NCI-H1694 treated with DMSO at 0.1 percent for 48 hours (cell line): ENCODE data around the gene CRHR2.
A peak's percentile ranks its signal among the peaks of the same experiment; 100 is the strongest.
"Not testable (repeated sequence)": the region's sequence is repeated elsewhere in the genome, so short reads cannot be mapped to it uniquely, and the experiment has no call there.

Source experiments
- DNase-seq: peaks from one replicate; lab custom pipeline; 2025; lab: John Stamatoyannopoulos, UW

CRHR2 gene

DNA sequence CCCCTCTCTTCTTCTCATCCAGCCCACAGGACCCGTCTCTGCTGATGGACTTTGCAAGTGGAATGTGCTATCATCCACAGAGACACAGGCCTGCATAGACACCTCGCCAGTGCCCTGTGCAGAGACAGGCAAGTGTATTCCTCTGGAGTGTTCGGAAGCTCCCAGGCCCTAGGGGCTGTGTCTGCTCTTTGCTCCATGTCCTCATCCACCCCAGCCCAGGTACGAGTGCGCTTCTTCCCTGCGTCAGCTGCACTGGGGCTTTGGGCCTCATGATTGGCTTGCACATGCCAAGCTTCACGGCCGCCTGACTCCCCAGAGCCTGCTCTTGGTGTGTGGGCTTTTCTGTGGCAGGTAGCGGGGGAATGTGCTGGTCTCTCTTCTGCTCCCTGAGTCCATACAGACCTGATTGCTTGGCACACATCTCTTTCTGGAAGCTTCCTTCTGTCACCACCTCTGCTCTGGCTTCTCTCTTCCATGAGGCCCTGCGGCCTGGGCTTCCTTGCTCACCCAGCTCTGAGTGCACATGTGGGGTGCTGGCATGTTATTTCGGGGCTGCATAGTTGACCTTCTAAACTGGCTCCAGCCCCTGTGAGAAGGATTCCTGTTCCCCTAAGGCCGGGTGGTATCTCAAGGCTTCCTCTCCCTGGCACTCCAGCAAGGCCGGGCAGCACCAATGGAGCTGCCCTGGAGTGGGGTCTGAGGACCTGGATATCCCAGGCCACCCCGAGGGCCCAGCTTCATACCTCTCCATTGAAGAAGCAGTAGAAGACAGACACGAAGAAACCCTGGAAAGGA is 27.8 kb downstream of the CRHR2 start:
- DNase-seq: no peak

DNA sequence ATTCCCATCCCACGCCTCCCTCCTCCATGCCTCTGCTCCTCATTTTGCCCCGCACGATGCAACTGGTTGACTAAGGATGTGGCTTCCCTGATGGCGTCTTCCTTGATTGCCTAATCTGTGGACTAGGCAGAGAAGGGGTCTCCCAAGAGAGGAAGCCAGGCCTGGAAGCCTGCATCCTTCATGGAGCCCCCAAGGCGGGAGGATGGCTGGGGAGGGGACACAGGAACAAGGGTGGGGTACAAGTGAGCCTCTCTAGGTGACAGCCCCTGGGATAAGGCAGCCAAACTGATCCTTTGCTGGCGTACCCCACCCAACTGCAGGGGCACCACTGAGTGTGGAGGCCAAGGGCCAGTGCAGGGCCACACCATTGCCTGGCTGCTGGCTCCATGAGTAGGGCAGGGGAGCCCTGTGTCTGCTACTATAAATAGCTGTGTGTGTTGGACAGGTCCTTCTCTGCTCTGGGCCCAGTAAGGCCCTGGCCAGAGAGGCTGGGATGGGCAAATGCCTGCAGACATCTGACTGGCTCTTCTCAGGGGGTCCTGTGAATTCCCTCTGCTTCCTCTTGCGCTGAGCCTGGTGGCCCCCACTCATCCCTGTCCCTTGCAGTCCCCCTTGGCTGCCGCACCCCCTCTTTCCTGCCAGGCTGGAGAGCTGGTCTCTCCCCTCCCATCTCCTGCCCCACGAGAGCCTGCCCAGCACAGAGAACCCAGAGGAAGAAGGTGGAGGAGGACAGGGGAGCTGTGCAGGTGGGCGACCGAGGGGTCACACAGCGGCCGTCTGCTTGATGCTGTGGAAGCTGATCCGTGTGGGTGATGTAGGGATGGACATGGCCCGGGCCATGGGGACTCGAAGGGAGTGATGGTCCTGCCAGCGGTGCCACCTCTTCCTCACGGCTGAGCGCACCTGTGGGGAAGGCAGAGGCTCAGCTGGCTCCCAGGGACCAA is 29.3 kb downstream of the CRHR2 start:
- DNase-seq: no peak

DNA sequence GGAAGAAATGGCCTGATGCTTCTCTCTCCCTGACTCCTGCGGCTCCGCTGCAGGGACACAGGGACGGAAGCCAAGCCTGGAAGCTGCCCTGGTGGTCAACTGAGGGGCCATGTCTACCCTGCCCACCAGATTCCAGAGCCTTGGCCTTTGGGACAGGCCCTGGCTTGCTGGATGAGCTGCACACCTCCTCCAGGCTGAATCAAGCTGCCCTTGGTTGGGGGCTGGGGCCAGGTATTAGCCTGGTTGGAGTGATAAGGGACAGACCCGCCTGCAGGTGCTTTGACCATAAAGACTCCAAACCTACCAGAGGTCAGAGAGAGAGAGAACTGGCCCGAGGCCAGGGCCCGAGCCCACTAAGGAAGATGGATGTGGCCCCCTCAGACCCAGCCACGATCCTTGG is 30.1 kb downstream of the CRHR2 start:
- DNase-seq: no peak

DNA sequence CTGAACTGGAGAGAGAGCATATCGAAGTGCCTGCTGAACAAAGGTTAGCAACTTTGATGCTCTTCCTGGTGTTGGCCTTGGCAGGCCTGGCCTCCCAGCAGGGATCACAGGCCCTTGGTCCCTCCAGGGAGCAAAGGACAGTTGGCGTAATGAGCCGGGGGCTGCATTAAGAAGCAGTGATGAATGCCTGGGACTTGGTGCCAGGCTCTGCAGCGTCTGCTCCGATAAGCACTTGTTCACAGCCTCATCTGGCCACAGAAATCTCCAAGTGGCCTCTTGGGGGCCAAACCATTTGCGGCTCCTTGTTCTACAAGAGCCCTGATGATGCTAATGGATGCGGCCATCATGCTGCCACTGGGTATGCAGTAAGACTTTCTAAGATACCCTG is 31.8 kb downstream of the CRHR2 start:
- no peak for DNase-seq

DNA sequence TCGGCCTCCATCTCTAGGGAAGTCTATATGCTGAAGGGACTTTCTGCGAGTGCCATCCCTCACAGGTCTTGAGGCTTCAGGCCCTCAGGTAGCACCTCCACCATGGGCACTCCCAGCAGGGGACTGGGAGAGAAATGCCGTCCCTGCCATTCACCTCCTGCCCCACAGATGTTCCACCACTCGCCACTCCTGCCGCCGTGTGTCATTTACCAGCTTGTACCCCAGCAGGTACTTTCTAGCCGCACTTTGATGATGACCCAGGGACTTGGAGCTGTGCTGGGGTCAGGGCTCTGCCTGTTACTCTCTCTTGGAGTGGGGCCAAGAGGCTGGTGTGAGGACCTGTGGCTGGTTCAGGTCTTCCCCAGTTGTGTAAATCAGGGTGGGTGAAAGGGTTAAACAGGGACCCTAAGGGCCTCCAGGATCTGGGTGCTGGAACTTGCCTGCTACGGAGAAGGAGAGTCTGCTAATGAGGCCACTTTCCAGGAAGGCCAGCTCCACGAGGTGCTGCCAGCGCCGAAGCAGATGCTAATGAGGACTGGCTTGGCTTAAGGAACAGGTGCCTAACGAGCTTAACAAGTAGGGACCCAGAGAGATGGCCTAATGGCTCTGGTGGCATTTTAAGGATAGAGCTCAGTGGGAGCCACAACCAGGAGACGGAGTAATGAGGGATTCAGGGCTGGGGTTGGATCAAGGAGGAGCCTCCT is 32.4 kb downstream of the CRHR2 start:
- no peak for DNase-seq

DNA sequence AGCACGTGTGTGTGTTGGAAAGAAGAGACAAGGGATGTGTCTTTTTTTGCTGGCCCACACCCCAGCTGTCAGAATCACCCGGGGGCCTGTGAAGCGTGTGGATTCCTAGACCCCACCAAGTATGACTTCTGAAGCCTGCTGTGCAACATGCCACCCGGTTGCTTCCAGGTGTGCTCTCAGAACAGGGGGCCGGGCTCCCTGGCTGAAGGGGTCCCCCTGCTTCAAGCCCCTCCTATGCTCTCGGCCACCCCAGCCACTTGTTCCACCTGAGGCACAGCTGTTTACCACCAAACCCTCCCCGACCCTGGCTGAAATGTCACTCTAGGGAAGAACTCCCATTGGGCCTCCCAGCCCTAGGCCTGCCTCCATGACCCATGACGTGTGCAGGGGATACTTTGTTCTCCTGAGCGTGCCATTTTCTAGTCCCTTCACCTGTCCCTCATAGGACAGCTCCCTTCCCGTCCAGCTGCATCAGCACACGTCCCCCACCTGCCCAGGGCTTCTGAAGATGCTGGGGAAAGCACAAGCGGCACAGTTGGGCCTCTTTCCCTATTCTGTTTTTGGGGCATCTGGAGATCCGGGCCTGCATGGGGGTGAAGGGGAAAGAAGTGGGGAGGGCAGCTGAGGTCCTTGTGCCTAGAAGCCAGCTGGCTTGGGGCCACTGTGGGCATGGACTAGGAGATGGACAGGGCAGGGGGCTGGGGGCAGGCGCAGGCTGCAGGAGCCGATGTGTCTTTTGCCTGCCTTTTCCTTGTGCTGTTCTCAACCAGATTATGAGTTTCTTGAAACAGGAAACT is 33.3 kb downstream of the CRHR2 start:
- DNase-seq: no peak

DNA sequence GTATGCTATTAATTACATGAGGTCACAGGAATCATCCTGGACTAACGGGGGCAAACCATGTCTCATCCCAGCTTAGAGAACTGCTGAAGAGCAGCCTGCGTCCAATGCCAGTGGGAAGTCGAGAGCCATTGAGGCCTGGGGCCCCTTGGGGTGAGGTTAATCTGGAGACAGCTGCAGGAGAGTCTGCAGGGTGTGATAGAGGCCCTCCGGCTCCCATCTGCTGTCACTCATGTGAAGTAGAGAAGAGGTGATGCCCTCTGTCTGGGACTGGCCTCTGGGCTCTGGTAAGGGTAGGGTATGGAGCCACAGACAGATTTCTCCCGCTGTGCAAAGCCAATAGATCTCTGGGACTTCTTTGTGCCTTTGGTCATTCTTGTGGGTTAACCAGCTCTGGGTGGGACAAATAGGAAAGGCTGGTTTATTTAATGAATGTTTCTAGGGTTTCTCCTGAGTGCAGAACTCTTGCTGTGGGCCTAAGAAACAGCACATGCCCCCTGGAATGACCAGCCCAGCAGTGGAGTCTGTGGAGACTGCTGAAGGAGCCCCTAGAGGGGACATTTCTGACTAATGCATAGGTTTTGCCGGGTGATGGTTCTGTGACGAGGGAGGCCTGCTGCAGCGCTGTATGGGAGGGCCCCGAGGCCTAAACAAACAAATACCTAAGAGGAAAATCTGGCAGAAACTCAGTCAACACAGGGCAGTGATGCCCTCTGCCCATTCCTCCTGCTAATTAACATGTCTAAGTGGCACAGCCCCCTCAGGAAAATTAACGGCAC is 34.5 kb downstream of the CRHR2 start:
- no peak for DNase-seq

DNA sequence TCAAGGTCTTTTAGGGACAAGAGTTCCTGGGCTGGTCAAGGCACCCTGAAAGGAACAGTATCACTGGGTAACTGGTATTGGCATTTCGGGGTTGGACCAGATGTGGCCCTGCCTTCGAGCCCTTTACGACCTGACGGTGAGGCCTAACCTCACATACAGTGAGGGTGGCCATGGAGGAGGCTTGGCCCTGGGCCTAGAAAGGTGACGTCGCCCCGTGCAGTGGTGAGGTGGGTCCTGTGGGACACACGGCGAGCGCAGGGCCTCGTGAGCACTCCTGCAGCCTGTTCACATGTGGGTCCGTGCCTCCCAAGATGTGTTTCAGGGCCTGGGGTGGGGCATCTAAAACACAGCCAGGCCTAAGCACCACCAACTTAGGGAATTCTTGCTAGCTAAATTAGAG is 36.1 kb downstream of the CRHR2 start:
- no peak for DNase-seq

DNA sequence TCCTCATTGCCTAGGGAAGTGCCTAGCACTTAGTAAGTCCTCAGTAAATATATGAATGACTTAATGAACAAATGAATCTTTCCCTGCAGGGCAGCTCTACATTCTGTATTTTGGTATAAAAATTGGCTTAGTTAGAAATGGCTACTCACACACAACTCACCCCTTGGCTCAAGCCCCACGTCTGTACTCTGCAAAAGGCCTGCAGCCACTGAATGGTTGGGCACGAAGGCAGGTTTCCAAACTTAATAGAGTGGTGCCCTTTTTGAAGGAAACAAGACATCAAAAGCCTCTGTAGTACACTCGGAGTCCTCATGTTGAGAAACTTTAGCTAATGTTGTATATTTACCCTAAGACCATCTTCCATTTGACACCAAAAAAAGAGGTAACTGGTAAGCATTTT is 36.6 kb downstream of the CRHR2 start:
- no peak for DNase-seq

DNA sequence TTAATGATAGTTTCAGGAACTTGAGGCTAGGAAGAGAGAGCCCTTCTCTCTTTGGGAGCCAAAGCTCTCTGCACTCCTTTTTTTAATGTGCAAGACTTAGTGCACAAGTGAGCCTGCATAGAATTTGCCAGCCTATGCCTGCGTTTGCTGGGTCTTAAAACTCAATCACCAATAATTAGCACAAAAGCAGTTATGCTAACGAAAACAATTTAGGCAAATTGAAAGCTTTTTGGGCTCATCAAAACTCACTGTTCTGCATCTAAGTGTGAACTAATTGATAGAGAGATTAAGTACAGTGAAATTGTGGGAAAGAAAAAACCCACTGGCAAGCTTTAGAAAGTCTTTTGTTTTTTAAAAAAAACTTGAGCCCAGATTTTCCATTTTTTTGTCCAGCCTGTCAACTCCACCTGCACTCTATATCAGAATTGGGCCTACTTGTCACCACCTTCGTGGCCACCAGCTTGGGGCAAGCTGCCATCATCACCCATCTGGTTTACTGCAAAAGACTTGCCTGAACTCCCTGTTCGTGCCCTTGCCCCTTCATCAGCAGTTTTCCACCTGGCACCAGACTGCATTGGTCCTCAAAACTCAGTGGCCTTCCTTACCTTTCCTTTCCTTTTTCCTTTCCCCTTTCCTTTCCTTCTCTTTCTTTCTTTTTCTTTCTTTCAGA is 37.8 kb downstream of the CRHR2 start:
- DNase-seq: no peak

DNA sequence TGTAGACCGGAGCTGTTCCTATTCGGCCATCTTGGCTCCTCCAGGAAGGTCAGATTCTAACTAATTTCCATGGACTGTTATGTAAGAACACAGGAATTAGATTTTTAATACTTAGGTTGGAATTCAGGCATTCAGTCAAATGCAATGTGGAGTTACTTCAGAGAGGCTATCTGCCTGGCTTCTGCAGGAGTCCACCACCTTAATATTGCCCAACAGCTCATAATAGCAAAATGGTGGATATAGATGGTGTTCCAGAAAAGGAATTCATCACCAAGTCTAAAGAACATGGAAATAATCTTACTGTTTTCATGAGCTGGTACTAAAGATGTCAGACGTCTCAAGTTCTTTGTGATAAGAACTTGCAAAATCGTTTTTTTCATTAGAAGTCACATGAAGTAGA is 39.5 kb downstream of the CRHR2 start:
- no peak for DNase-seq

DNA sequence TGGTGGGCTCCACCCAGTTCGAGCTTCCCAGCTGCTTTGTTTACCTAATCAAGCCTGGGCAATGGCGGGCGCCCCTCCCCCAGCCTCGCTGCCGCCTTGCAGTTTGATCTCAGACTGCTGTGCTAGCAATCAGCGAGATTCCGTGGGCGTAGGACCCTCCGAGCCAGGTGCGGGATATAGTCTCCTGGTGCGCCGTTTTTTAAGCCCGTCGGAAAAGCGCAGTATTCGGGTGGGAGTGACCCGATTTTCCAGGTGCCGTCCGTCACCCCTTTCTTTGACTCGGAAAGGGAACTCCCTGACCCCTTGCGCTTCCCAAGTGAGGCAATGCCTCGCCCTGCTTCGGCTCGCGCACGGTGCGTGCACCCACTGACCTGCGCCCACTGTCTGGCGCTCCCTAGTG is 39.9 kb downstream of the CRHR2 start:
- not testable (repeated sequence) for DNase-seq

DNA sequence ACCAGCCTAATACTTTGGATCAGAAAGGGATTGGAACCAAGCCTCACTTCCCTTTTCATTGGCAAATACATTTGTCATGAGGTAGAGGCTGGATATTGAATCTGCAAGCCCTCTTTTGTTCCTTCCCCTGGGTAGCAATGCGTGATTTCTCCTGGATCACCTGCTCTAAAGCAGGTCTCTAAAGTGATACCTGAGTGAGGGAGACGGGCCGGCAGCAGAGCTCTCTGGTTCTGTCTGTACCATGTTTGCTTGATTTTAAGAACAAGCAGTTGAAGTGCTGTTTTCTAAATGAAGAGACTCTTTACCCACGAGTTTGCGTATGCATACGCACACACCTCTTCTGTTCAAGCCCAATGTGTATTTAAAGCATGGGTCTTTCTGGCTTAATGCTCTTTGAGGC is 46.5 kb downstream of the CRHR2 start:
- DNase-seq: no peak

DNA sequence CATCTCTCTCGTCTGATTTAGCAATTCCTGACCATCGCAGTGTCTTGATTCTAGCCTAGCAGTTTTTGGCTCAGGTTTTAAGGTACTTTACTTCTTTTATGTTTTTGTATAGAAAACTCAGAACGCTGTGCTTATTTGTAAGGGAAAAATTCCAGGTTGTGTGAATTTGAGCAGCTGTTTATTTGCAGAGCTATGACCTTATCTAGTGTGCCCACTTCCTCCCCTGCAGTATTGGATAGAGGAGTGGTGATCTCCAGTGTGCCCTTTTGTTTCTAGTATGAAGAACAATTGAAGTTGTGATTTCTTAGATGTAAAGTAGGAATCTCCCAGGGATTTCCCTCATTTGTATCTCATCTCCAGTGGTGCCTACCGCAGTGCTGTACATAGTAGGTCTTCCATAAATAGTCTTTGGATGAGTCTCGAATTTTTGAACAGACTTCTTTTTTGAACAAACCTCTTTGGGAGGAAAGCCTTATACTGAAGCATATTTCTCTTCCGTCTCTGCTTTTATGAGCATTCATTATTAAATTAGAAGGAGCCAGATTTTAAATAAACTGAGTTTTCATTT is 47.5 kb downstream of the CRHR2 start:
- DNase-seq: no peak

DNA sequence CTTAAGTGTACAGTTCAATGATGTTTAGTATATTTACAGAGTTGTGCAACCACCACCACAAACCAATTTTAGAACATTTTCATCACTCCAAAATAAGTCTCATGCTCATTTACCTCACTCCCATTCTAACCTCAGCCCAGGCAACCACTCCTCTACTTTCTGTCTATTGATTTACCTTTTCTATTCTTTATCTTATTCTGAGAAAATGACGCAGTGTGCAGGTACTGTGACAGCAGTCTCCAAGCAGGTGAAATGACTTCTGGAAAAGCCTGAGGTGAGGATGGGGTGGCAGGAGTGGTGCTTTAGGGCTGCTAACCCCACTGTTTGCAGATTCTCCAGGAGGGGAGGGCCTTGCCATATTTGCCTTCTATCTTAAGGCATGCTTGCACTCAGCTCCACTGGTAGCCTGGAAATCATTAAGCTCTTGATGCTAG is 48.0 kb downstream of the CRHR2 start:
- no peak for DNase-seq

DNA sequence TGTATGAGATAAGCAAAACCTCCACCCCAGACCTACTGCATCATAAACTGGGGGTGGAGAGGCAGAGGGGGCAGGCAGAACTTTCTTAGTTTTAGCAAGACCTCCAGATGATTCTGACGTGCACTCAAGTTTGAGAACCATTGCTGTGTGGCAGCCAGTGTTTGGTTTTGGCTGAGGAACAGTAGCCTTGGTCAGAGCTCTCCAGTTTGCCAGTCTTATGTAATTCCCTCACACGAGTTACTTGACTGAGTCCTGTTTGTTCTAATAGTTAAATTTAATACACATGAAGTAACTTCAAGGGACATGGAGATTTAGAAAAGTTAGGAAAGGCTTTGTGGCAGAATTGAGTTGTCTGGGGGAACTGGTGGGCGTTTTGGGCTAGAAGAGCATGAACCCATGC is 49.0 kb downstream of the CRHR2 start:
- no peak for DNase-seq

DNA sequence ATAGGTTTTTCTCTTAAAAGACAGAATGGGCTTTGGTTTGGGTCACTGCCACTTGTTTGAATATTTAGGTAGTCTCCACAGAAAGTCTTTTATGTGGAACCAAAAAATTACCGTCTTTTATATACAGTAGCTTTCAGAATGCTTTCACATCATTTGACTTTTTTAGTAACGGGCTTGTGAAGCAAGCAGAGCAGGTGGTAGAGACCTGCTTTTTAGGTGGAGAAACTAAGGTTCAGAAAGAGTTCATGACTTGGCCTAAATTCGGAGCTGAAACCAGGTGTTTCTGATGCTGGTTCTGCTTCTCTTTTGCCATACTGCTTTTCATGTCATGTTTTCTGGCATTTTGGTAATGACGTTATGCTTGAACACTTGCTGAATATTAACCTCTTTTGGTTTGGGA is 51.3 kb downstream of the CRHR2 start:
- no peak for DNase-seq

DNA sequence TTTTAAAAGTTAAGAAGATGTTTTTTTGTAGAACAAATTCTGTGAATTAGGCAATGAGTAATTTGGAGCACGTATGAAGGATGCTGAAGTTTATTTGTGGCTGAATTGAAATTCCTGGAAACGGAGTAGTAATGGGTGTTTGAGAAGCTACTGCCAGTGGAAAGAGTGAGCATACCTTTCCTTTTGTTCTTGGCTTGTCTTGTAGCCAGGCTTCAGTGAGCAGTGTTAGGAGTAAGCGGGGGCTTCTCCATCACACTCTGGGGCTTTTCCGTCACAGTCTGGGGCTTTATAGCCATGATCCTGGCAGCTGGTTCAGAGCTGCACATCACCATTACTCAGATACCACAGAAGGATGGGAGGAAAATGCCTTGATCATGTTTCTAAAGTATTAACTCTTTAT is 55.2 kb downstream of the CRHR2 start:
- DNase-seq: no peak

DNA sequence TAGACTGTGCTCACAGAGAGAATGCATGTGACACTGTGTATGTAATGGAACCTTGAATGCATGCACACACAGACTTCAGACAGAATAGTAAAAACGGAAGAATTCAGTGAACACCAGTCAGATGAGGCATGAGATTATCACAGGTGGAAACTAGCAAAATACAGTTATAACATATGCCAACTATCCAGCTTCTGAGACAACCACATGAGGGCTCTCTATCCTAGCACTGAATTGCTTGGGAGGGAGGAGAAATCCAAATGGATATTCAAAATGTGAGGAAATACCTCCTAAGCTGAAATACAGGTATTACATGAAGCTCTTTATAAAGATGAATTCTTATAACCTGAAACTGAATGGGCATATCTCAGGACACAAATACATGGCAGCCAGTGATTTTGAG is 57.0 kb downstream of the CRHR2 start:
- DNase-seq: peak; percentile 55

DNA sequence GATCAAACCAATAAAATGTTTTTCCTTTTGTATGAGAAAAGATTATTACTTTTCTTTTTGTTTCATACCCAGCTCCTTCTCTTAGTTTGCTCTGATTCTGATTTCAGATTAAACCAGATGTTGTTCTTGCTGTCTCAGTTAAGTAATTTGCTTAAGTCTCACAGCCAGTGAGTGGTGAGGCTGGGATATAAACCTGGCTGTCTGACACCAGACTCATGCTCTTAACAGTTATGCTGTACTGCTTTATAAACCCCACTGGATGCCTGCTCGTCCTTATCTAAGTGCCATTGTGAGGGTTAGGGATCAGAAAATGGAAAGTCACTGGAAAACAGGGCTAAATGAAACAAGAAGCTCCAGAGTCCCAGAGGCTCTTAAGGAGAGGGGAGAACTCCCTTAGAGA is 63.3 kb downstream of the CRHR2 start:
- no peak for DNase-seq
